H1 (cell line): ENCODE measurements around the gene KCNQ2. TPM values are rescaled to one million over a fixed set of nuclear protein-coding genes. Genes with fewer than 3 reads are reported as not detected.

Experiments used
- CHD7 ChIP-seq: fragments of 300-600 bp; sonication (generic); IDR thresholded peaks from 2 replicates; pipeline ENCODE4 v1.7.1; 2012; ENCODE audit warnings: low read length, moderate library complexity, mild to moderate bottlenecking, inconsistent platforms; ENCODE audit not compliant: insufficient replicate concordance
- NRF1 ChIP-seq: IDR thresholded peaks from 2 replicates; pipeline ENCODE4 v1.6.1; 2011; ENCODE audit warnings: mild to moderate bottlenecking, low read depth, low read length, improper control_type of control experiment
- POU5F1 ChIP-seq: IDR thresholded peaks from 2 replicates; pipeline ENCODE4 v1.6.1; 2011; ENCODE audit warnings: low read depth, mild to moderate bottlenecking, low read length, moderate library complexity
- SP2 ChIP-seq: IDR thresholded peaks from 2 replicates; pipeline ENCODE4 v1.6.1; 2012; ENCODE audit warnings: mild to moderate bottlenecking, low read length, inconsistent platforms
- SUZ12 ChIP-seq: fragments of 200-600 bp; sonication (generic); IDR thresholded peaks from 2 replicates; pipeline ENCODE4 v1.6.1; 2012; ENCODE audit warnings: mild to moderate bottlenecking, inconsistent platforms, low read length, moderate library complexity, mixed read lengths
- polyA plus RNA-seq, 7 experiments: library from polyadenylated mRNA; depleted of rRNA in 3 of 7; stranded (reverse) in 5 of 7; unstranded in 2 of 7; fragments of >200 nt in 5 of 7; fragments of 200-250 nt in 2 of 7; gene quantifications; 1 replicate in 5 of 7; 2 replicates in 1 of 7; 4 replicates in 1 of 7; pipeline versions ENCODE4 v1.2.1 to v1.2.3, GENCODE V29; 2011 to 2013; ENCODE audit warnings: missing spikeins in 2 of 7, mixed read lengths in 2 of 7
- total RNA-seq: library from RNA; stranded (reverse); fragmentation: NEBNext Ultra II Directional; extraction: Animal tissue kit (Norgen Biotek cat#: 25700); gene quantifications from 2 replicates; pipeline ENCODE4 v1.2.1, GENCODE V29; 2021
- TF ChIP-seq, protein P1 (sequence below): IDR thresholded peaks from 2 replicates; pipeline ENCODE4 v1.6.1; 2012; ENCODE audit warnings: inconsistent platforms

KCNQ2 gene
- total and polyA plus RNA-seq, 2 of the 8 experiments (the other 6 are each of a cell fraction or from before 2014, with no cell fraction given), result 82.6 to 243 TPM

DNA sequence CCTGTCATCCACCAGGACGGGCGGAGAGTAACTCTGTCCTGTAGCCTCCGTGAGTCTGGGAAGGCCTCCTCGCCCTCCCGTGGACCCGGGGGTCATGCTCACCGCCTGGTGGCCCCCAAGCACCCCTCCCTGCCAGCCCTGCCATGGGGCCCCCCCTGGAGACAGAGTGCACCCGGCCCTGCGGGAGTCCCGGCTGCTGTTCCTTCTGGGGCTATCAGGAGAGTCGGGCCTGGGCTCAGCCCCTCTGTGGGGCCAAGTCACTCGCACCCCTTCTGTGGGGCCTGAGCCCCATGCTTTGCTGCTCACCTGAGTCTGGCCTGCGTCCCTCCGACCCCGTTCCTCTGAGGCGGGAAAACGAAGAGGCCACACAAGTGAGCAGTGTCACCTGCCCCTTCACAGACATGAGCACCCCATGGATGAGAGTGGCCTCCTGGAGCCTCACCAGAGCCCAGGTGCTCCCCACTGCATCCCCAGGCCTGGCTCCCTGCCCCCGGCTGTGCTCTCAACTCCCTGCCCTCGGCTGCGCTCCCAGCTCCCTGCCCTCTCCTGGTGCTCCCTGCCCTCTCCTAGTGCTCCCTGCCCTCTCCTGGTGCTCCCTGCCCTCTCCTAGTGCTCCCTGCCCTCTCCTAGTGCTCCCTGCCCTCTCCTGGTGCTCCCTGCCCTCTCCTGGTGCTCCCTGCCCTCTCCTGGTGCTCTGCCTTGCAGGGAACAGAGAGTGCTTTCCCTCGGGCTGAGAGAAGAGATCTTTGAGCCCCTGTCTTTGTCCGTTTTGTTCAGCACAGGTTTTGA lies 106.7 kb downstream of the KCNQ2 start (continued):
- no peak for TF ChIP-seq SUZ12
- no peak for TF ChIP-seq SP2
- TF ChIP-seq NRF1, result no peak
- no peak for TF ChIP-seq POU5F1
- TF ChIP-seq, protein P1, sequence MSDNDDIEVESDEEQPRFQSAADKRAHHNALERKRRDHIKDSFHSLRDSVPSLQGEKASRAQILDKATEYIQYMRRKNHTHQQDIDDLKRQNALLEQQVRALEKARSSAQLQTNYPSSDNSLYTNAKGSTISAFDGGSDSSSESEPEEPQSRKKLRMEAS, result no peak
- TF ChIP-seq CHD7, result no peak
